Pons (tissue), 1 donor: ENCODE measurements around the gene ROBO1.

ENCODE experiments used
- DNase-seq: peaks from one replicate; pipeline ENCODE4 v3.0.0-alpha.2; 2016; ENCODE audit warnings: low spot score

Gene ROBO1

DNA sequence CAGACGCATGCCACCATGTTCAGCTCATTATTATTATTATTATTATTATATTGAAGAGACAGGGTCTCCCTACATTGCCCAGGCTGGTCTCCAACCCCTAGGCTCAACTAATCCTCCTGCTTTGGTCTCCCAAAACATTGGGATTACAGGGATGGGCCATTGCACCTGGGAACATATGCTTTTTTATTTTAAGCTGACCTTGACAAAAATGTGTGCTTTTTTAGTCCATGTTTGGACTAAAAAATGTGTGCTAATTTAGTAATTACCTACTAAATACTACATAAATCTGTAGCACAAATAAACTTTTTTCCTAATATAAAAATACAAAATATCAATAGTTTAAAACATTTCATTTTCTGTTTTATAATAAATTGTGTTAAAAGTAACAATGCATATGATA is 693.2 kb downstream of the ROBO1 start:
- DNase-seq: no peak

GRCh38 chr3:79067734-79068133 is 700.1 kb downstream of the ROBO1 start:
- DNase-seq: no peak

DNA sequence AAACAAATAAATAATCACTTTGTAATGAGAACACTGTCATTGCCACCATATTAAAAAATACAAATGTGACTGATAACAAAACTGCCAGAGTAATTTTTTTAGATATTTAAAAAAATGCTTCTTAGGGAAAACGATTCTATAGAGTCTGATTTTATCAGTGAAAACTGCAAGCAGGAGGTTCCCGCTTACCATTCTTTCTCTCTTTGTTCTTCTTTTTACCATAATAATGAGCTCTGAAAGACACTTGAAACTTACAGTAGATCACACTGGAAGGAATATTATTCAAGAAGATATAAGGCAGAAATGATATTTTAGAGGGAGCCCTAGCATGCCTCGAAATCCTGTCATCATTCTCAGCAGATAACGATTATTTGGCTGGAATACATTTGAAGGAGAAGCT is 701.3 kb downstream of the ROBO1 start:
- no peak for DNase-seq

DNA sequence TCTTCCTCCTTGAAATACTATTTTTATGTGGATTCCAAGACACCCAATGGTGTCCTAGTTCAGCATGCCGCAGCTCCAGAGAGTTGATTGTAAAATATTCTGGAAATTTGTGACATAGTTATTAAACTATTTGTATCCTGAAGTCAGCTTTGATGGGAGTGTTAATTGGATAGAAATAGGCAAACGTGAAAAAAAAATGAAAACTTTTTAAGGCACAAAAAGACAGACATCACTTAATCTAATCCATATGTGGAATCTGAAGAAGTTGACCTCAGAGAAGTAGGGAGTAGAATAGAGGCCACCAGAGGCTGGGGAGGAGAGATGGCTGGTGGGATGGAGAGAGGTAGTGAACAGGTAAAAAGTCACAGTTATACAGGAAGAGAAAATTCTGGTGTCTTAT is 704.2 kb downstream of the ROBO1 start:
- DNase-seq: no peak

- no peak for DNase-seq
Observed at GRCh38 chr3:79057756-79058155, 710.0 kb downstream of the ROBO1 start.

DNA sequence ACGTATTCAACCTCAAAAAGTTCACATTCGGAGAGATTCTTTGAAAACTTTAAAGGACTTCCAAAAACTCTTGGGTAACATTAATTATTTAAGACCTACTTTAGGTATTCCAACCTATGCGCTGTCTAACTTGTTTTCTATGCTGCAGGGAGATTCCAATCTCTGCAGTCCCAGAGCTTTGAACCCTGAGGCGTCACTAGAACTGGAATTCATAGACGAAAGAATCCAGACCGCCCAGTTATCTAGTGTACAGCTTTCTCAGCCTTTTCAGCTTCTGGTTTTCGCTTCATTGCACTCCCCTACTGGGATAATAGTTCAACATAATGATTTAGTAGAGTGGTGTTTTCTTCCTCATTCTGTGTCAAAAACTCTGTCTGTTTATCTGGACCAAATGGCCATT is 711.3 kb downstream of the ROBO1 start:
- DNase-seq: no peak

- DNase-seq: no peak
Observed at GRCh38 chr3:79052054-79052681, 715.6 kb downstream of the ROBO1 start.

DNA sequence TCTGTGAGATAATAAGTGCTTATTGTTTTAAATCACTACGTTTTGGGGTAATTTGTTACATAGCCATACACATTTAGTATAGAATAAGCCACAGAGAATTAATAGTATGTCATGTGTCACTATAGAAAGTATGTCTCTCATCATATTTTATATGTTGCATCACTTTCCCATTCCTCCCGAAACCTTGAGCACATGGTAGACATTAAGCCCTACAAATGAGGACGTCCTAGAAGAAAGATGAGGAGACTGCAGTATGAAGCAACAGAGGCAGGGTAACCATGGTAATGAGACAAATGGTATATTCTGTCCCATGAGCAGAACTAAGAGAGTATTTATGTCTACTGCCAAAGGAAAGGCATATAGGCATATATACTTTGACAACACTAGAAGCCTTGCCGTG is 720.2 kb downstream of the ROBO1 start:
- no peak for DNase-seq

DNA sequence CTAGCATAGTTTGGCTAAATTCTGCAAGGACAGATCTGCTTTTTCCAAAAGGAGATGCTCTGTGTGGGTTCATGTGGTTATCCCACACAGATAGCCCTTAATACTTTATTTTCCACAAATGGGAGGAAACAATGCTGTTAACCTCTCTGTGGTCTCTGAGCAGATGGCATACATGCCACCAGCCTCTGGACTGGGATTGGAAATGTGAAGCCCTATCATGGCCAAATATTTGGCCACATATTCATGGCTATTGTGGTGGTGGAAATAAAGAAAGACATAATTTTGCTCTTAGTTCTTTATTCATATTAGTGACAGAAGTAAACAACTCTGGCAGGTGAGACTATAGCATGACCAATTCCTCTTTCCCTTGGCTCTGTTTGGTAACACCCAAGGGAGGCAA is 726.2 kb downstream of the ROBO1 start:
- DNase-seq: no peak

GRCh38 chr3:79040701-79041100 is 727.1 kb downstream of the ROBO1 start:
- no peak for DNase-seq

DNA sequence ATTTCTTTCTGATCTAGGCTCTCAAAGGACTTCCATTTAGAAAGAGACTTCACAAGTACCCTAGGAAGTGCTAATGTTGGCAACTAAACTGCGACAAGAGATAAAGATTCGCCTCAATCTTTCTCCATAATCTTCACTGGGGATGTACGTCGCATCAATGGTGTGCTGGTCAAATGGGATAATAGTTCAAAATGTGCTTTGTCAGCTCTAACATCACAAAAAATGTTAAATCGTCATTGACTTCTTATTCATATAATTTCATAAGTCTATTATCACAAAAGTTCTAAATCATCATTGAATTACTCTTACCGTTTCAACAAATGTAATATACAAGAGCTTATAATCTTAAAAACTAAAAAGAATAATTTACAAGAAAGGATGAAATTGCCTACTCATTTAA is 727.7 kb downstream of the ROBO1 start:
- no peak for DNase-seq

DNA sequence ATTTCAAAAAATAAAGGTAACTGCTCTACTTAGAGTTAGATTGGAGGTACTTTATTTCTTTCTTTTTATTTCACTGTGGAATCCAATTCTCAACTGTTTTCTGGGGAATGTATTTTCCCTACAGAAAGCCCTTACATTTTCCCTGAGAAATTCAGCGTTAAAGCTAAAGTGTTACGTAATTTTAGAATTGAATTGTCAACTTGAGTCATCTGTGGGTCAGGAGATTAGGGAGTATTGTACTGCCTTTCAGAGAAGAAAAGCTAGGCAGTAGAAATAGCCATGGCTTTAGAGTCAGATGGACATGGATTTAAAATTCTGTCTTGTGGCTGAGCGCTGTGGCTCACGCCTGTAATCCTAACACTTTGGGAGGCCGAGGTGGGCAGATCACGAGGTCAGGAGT is 728.6 kb downstream of the ROBO1 start:
- no peak for DNase-seq

DNA sequence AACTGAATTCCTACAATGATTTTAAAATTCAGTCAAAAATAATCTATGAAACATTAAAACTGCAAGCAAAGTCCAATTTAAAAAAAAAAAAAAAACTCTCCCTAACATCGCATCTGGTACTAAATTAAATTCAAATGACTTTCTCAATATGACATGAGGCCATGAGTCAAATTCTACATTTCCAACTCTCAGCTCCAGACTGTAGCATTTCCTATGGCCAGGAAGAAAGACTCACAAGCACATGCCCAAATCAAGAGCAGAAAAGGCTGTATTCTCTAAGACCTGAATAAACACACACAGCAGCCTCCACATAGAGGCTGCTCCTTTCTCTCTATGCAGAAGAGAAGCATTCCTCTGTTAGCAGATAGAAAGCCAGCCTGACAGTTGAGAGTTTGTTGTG is 729.2 kb downstream of the ROBO1 start:
- no peak for DNase-seq

- no peak for DNase-seq
Observed at GRCh38 chr3:79038057-79038456, 729.7 kb downstream of the ROBO1 start.

GRCh38 chr3:79032686-79033318 is 735.0 kb downstream of the ROBO1 start:
- peak; percentile 80 for DNase-seq

DNA sequence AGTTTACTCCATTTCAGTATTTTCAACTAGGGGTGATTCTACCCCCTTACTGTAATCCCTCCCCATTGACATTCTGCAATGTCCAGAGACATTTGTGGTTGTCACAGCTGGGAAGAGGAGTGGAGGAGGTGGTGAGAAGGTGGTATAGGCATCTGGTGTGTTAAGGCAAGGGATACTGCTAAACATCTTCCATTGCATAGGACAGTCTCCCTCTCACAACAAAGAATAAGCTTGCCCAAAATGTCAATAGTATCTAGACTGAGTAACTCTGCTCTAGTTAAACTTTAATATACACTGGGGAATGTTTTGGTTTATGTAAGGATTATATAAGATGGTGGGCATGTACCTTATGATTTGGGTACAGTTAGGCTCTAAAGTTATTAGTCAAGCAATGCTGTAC is 737.6 kb downstream of the ROBO1 start:
- DNase-seq: no peak

DNA sequence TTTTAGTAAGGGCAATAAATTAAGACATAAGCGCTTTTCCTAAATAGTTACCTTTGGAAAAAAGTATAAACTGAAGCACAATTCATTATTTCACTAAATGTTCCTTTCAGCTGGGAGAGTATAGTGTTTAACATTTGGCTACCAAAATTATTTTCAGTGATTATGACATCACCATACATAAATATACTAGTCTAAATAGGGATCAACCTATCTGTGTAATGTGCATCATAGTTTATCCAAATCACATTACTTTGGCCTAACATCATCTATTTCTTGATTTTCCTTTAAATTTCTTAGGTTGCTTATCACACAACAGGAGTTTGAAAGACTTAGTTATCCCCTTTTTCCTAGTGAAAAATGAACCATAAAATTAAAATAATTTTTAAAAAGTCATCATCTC is 738.9 kb downstream of the ROBO1 start:
- no peak for DNase-seq

DNA sequence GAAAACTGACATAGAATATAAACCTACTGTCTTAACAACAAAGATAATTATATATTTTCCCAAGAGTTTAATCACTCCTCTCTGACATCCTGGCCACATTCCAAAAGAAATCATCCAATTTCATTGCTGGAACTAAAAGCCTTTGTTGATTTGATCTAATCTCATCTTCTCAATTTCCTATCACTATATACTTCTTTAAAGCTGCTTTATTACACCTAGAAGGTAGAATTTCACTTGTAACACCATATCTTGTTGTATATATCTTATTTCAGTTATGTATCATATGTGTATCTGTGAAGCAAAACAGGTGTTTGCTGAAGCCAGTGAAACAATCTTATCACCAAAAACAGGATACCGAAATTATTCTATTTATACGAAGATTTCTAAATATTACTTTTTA is 740.2 kb downstream of the ROBO1 start:
- DNase-seq: no peak

DNA sequence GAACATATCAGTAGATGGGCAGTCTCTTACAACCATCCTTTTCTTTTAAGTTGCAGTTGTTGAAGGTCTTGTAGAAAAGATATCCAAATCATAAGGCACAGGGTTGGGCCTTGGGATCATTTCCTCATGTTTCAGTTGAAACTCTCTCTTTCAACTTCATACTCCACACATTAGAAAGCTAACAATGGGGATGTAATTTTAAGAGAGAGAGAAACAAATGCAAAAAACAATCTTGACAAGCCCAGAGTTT is 747.9 kb downstream of the ROBO1 start:
- no peak for DNase-seq

DNA sequence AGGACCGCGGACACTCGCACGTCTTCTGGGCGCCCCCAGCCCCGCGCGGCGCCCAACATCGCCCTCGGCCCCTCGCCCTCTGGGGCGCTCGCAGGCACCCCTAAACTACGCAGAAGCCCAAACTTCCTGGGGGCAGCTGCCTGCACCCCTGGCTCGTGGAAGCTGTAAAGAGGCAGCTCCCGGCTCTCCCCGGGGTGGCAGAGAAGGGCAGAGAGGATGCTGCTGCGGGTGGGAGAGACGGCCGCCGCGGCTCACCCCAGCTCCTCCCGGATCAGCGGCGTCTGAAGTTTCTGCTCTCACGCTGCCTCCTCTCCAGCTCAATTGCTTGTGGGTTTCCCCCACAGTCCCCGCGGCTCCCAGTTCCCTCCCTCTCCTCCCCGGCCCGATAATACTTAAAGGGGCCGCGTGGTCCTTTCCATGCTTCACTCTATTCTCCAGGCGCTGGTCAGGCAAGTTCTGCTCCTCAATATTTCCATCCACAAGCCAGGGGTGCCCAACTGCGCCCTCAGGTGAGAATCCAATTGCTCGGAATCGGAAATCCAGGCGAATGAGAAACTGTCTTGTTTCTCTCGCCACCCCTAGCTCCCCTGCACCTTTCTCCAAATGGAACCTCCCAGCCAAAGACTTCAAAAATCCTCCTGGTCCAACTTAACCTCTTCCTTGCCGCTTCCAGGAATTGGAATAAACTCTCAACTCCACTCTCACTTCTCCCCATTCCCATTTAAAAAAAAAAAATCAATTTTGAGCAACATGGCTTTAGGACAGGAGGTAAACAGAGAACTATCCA is 748.5 kb downstream of the ROBO1 start:
- peak; percentile 86 for DNase-seq

DNA sequence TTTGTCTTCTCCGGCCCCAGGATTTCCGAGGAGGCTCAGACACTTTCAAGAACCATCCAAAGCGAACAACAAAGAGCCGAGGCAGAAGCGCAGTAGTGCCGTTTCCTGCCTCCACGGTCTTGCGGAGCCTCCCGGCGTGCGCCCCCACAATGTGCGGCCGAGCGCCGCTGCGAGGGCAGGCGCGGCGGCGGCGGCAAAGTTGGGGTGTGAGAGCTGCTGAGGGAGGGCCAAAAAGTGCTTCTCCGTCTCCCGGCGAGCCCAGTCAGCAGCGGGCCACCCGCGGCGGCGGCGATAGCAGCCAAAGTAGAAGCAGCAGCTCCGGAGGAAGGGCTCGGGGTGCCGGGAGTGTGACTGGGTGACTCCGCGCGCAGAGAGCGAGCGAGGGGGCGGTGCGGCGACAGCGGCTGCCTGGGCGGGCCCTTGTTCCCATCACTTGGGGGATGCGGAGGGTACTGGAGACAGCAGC is 749.1 kb downstream of the ROBO1 start:
- peak; percentile 63 for DNase-seq

DNA sequence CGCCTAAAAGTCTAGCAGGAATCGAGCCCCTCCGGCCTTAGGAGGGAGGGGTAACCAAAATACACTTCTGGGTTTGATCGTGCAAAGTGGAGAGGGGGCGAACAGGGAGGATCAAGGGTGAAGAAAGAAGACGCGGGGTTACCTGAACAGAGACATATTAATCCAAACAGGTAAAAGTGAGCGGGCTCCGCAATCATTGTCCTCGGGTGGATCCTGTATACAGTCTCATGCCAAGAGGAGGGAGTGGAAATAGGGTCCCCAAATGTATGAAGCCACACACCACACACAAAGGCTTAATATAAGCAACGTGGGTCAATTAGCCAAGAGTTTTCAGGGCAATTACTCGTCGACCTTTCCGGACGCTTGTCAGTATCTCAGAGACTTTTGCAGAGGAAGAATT is 749.5 kb downstream of the ROBO1 start:
- DNase-seq: no peak

- DNase-seq: peak; percentile 46
Observed at GRCh38 chr3:79016587-79017376, 751.0 kb downstream of the ROBO1 start.
